Measurements from ENCODE around the gene PIK3R6. TPM values are rescaled to one million over a fixed set of nuclear protein-coding genes. Genes with fewer than 3 reads are reported as not detected.

The PIK3R6 gene
- total RNA-seq, 1 experiment from 2014 or later: not detected

GRCh38 chr17:8877984-8878383 lies 10.5 kb upstream of the PIK3R6 start:
- peaks cover 14 to 20% of the 10 kb centered on the region in 2 experiments for H3K4me1 Mint-ChIP-seq
- Histone ChIP-seq H4K8ac (replicated peaks; ENCODE audit: insufficient read length, low read depth, low read length) (no peak overlapping the region), H3K14ac (ENCODE audit: insufficient read depth, low read length) (no peak overlapping the region), H3K27me3 (ENCODE audit: insufficient read depth, low read length) (no peaks in the 10 kb centered on the region), H3K27ac (ENCODE audit: insufficient read length, low read depth, low read length) (no peak overlapping the region), H3K23ac (ENCODE audit: insufficient read length, low read depth, low read length) (no peak overlapping the region), H2AFZ (ENCODE audit: low read length) (no peak overlapping the region), H3K4me1 (ENCODE audit: insufficient read depth, low read length) (peaks cover 5% of the 10 kb centered on the region; the same call in 1 of the 2 replicates), H2BK12ac (ENCODE audit: insufficient read length, low read depth, low read length) (no peak overlapping the region), H3K18ac (ENCODE audit: insufficient read length, low read depth, low read length) (no peak overlapping the region), H2AK5ac (ENCODE audit: insufficient read length, low read length) (no peak overlapping the region), H4K20me1 (ENCODE audit: control insufficient read depth, insufficient read depth, insufficient read length) (no peaks in the 10 kb centered on the region), H3K4ac (ENCODE audit: low read depth, low read length) (no peak overlapping the region), H3K23me2 (ENCODE audit: insufficient read length, low read depth, low read length, poor library complexity, severe bottlenecking) (no peaks in the 10 kb centered on the region), H3K9me3 (ENCODE audit: control insufficient read depth, low read depth, low read length) (no peaks in the 10 kb centered on the region), H3K79me2 (ENCODE audit: insufficient read depth, low read length) (no peaks in the 10 kb centered on the region), H2BK20ac (ENCODE audit: low read depth, low read length, poor library complexity, severe bottlenecking) (no peak overlapping the region), H3K79me1 (ENCODE audit: insufficient read depth, low read depth, low read length, poor library complexity, severe bottlenecking) (no peaks in the 10 kb centered on the region), H3K4me2 (ENCODE audit: insufficient read depth, insufficient read length, low read length) (no peak overlapping the region), H3T11ph (ENCODE audit: low read length) (no peak overlapping the region), H4K91ac (ENCODE audit: insufficient read length, low read depth, low read length) (no peak overlapping the region), H2BK120ac (ENCODE audit: low read depth, low read length, poor library complexity, severe bottlenecking) (no peak overlapping the region), H2BK15ac (ENCODE audit: low read depth, low read length) (no peak overlapping the region), H3K56ac (ENCODE audit: insufficient read length, low read depth, low read length) (no peak overlapping the region), H2BK5ac (ENCODE audit: insufficient read length, low read length) (no peak overlapping the region), H4K5ac (ENCODE audit: insufficient read length, low read depth, low read length) (no peak overlapping the region), H3K9ac (ENCODE audit: extremely low read depth, insufficient read length, low read length) (no peak overlapping the region)
- peaks cover 4% of the 10 kb centered on the region; the same call in 1 of the 2 replicates for H3K27me3 Mint-ChIP-seq (ENCODE audit: low read depth)
- no peak for TF ChIP-seq CTCF (conservative IDR thresholded peaks at IDR 0.05)
- no peak for DNase-seq
- H3K9me3 Mint-ChIP-seq: no peaks in the 10 kb centered on the region
- H3K27ac Mint-ChIP-seq: no peak overlapping the region; a peak in 1 of 7 replicates
- no peak overlapping the region for H3K4me3 Mint-ChIP-seq
- WGBS (ENCODE audit: extremely low coverage, insufficient read length, low lambda C conversion rate): no CpG with 5 or more reads among the region's 4 CpGs
- H3K36me3 Mint-ChIP-seq (ENCODE audit: insufficient read depth in 1 of 3, low read depth in 3 of 3): no peaks in the 10 kb centered on the region; a peak in 1 of 7 replicates
